ENCODE results near the gene SERINC5. TPM values are rescaled to one million over a fixed set of nuclear protein-coding genes. Genes with fewer than 3 reads are reported as not detected.

SERINC5 gene
- polyA plus RNA-seq, 1 experiment, result 11.0 TPM

GRCh38 chr5:80248378-80248777 lies 7.5 kb downstream of the SERINC5 start:
- Histone ChIP-seq H3K4me3 (ENCODE audit: low read depth, low read length) (no peak overlapping the region), H3K27me3 (ENCODE audit: control insufficient read depth, insufficient read depth, low read length) (no peaks in the 10 kb centered on the region), H3K36me3 (ENCODE audit: control insufficient read depth, insufficient read depth, low read length) (no peaks in the 10 kb centered on the region)
- no peak for TF ChIP-seq CTCF (IDR thresholded peaks at IDR 0.05; ENCODE audit: insufficient read depth, low read depth, low read length)
- DNase-seq (ENCODE audit: low read depth), result no peak
- ChIA-PET CTCF (no interaction called here), POLR2A (no interaction called here)

GRCh38 chr5:80246995-80247729 lies 8.7 kb downstream of the SERINC5 start:
- peak; percentile 79 for DNase-seq (ENCODE audit: low read depth)
- ChIA-PET CTCF (interaction anchor here (1.3 kb wide), 1 partner anchor 8 kb away, joined by 5 read pairs; the partner anchor contains the start of gene SERINC5), POLR2A (interaction anchor here (0.7 kb wide), 1 partner anchor 25 kb away, joined by 3 read pairs; no protein-coding TSS in a partner anchor)
- TF ChIP-seq CTCF (IDR thresholded peaks at IDR 0.05; ENCODE audit: insufficient read depth, low read depth, low read length), result no peak
- Histone ChIP-seq H3K36me3 (ENCODE audit: control insufficient read depth, insufficient read depth, low read length) (no peaks in the 10 kb centered on the region), H3K4me3 (ENCODE audit: low read depth, low read length) (no peak overlapping the region), H3K27me3 (ENCODE audit: control insufficient read depth, insufficient read depth, low read length) (no peaks in the 10 kb centered on the region)

- POLR2A ChIA-PET, result no interaction called here
- Histone ChIP-seq H3K27me3 (ENCODE audit: control insufficient read depth, insufficient read depth, low read length) (no peaks in the 10 kb centered on the region), H3K36me3 (ENCODE audit: control insufficient read depth, insufficient read depth, low read length) (no peaks in the 10 kb centered on the region), H3K4me3 (ENCODE audit: low read depth, low read length) (no peak overlapping the region; the same call in 1 of the 2 replicates)
- DNase-seq (ENCODE audit: low read depth), result no peak
- CTCF ChIA-PET, result interaction anchor here (1.3 kb wide), 1 partner anchor 9 kb away, joined by 5 read pairs; the partner anchor contains the start of gene SERINC5
- no peak for TF ChIP-seq CTCF (IDR thresholded peaks at IDR 0.05; ENCODE audit: insufficient read depth, low read depth, low read length)
These were observed 9.7 kb downstream of the SERINC5 start for GRCh38 chr5:80246001-80246758.

- no peak overlapping the region for H3K4me3 ChIP-seq (ENCODE audit: low read depth, low read length)
- H3K36me3 ChIP-seq (ENCODE audit: control insufficient read depth, insufficient read depth, low read length), result no peaks in the 10 kb centered on the region
- H3K27me3 ChIP-seq (ENCODE audit: control insufficient read depth, insufficient read depth, low read length), result no peaks in the 10 kb centered on the region
- CTCF ChIA-PET, result interaction anchor here (0.6 kb wide), 1 partner anchor 160 kb away, joined by 3 read pairs; no protein-coding TSS in a partner anchor
- no peak for DNase-seq (ENCODE audit: low read depth)
- POLR2A ChIA-PET, result no interaction called here
- TF ChIP-seq CTCF (IDR thresholded peaks at IDR 0.05; ENCODE audit: insufficient read depth, low read depth, low read length), result no peak
These were observed 12.3 kb downstream of the SERINC5 start for GRCh38 chr5:80243567-80243966.

GRCh38 chr5:80242849-80243248 lies 13.0 kb downstream of the SERINC5 start:
- no peaks in the 10 kb centered on the region for H3K27me3 ChIP-seq (ENCODE audit: control insufficient read depth, insufficient read depth, low read length)
- no peaks in the 10 kb centered on the region for H3K36me3 ChIP-seq (ENCODE audit: control insufficient read depth, insufficient read depth, low read length)
- no peak overlapping the region for H3K4me3 ChIP-seq (ENCODE audit: low read depth, low read length)
- CTCF ChIA-PET, result no interaction called here
- TF ChIP-seq CTCF (IDR thresholded peaks at IDR 0.05; ENCODE audit: insufficient read depth, low read depth, low read length), result no peak
- POLR2A ChIA-PET, result no interaction called here
- no peak for DNase-seq (ENCODE audit: low read depth)

Data from BJ (cell line).